Retinal pigment epithelial cell (primary cell): ENCODE data around the gene KCNJ6.

ENCODE experiments used
- DNase-seq: peaks from one replicate; pipeline ENCODE4 v3.0.0-alpha.2; 2010; ENCODE audit warnings: low read depth
- H3K4me3 ChIP-seq: 2 replicates; pipeline ENCODE4 v1.5.1; 2011; ENCODE audit warnings: mild to moderate bottlenecking, low read length, control low read depth, moderate library complexity
- TF ChIP-seq, protein P1 (sequence below): conservative IDR thresholded peaks from 2 replicates; pipeline ENCODE4 v1.5.1; 2011; ENCODE audit warnings: low read depth, low read length, control low read depth, inconsistent platforms

Gene KCNJ6

DNA sequence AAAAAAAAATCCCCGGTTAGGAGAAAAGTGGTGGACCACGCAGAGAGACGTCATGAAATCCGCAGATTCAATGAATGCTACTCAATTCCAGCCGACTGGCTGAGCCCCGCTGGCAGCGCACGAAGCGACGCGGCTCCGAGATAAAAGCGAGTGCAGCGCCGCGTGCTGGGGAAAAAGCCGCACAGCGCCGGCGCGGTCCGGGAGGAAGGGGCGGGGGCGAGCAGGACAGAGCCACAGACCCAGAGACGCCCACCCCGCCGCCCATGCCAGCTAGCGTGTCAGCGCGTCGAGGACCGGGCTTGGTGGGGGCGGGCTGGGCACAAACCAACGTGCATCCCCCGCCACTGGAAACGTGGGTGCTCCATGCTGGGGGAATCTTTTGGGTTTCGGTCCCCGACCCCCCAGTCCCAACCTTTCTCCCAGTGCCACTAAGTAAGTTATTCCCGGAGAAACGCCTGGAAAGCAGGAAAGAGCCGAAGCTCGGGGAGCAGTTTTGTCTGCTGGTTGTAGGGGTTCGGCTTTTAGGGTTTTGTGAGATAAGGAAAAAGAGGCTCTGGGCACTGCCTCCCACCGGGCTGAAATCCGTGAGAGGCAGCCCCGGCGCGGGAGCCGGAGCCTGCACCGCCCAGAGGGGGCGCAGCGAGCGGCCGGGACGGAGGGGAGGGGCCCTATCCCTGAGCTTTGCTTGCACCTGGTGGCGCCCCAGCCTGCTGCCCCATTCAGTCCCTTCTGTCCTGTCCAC is at the start of gene KCNJ6:
KCNJ6 (minus strand) TSS at position 148 of the 742 bp plus-strand sequence. CDS start 75,775 bp downstream, outside the sequence.
- no peak for DNase-seq
- no peak within 1 kb of the TSS for H3K4me3 ChIP-seq
- TF ChIP-seq, protein P1, sequence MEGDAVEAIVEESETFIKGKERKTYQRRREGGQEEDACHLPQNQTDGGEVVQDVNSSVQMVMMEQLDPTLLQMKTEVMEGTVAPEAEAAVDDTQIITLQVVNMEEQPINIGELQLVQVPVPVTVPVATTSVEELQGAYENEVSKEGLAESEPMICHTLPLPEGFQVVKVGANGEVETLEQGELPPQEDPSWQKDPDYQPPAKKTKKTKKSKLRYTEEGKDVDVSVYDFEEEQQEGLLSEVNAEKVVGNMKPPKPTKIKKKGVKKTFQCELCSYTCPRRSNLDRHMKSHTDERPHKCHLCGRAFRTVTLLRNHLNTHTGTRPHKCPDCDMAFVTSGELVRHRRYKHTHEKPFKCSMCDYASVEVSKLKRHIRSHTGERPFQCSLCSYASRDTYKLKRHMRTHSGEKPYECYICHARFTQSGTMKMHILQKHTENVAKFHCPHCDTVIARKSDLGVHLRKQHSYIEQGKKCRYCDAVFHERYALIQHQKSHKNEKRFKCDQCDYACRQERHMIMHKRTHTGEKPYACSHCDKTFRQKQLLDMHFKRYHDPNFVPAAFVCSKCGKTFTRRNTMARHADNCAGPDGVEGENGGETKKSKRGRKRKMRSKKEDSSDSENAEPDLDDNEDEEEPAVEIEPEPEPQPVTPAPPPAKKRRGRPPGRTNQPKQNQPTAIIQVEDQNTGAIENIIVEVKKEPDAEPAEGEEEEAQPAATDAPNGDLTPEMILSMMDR = peak; percentile 65

DNA sequence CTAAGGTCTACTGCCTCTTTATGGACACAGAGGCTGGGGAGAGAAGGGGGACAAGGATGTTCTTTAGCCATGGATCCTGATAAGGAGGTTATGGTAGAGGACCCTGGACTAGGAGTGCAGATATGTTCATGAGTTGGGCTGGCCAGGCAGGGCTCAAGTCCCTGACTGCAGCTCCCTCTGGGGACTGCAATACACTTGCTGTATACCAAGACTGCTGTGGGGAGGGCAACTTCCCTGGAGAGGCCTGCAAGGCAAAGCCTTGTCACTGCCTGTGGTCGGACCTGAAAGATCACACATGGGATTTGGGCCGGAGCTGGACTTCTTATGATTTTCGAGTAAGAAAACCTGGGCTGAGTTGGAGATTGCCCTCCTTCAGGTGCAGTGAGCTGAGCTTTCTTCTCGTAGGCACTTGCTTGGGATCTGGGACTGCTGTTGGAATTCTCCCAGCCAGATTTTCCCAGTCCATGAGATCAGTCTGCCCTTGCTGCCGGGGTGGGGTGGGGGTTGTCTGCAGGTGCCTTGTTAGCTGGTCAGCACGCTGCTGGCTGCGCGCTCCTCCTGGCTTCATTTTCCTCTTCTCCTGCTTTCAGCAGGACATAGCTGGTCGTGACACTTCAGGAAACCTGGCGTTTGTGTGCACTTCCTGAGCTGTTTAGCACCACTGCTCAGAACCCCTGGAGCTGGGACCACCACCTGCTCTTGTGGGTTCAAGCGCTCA is 49.0 kb upstream of the KCNJ6 start:
- DNase-seq = no peak
- TF ChIP-seq, protein P1 = no peak
- H3K4me3 ChIP-seq = no peak overlapping the region

GRCh38 chr21:37958537-37958936 is 42.3 kb upstream of the KCNJ6 start:
- DNase-seq = no peak
- TF ChIP-seq, protein P1 = no peak
- H3K4me3 ChIP-seq = no peak overlapping the region

- TF ChIP-seq, protein P1 = no peak
- H3K4me3 ChIP-seq = no peak overlapping the region
- DNase-seq = no peak
These were observed 40.5 kb upstream of the KCNJ6 start for GRCh38 chr21:37956772-37957171.

GRCh38 chr21:37945036-37945435 is 28.8 kb upstream of the KCNJ6 start:
- no peak for DNase-seq
- no peak overlapping the region for H3K4me3 ChIP-seq
- TF ChIP-seq, protein P1 = no peak

DNA sequence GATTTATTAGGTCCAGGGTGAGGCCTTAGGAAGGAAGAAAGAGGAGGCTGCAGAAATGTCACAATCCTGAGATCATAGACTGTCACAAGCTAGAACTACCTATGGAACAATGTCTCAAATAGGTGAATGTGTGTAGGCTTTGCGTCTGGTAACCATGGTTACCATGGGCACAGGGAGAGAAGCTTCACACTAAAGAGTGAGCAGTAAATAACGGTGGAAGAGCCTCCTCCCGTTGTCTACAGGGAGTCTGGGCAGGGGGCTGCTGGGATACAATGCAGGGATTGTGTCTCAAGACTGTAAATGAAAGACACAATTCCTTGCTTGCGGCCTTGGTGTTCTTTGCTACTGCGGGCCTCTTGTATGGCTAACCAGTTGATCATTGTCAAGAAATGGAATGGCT is 28.2 kb upstream of the KCNJ6 start:
- no peak overlapping the region for H3K4me3 ChIP-seq
- DNase-seq = no peak
- TF ChIP-seq, protein P1 = no peak

DNA sequence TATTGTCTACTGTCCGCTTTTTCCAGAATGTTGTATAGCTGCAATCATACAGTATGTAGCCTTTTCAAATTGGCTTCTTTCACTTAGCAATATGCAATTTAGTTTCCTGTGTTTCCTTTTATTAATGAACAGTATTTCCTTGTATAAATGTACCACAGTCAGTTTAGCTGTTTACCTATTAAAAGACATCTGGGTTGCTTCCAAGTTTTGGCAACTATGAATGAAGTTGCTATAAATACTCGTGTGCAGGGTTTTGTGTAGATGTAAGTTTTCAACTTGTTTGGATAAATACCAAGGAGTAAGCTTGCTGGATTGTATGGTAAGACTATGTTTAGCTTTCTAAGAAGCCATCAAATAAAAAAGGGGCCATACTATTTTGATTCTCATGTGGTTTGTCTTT is 24.4 kb upstream of the KCNJ6 start:
- no peak for DNase-seq
- TF ChIP-seq, protein P1 = no peak
- no peak overlapping the region for H3K4me3 ChIP-seq
